Erythroblast (primary cell): Measurements from ENCODE around the gene PRIMA1.

Experiments
- GATA1 ChIP-seq: IDR thresholded peaks from 2 replicates; pipeline ENCODE4 v1.6.1; 2011; ENCODE audit warnings: low read depth, mild to moderate bottlenecking, control low read depth, low read length, moderate library complexity
- POLR2A ChIP-seq: IDR thresholded peaks from 2 replicates; pipeline ENCODE4 v1.6.1; 2011; ENCODE audit warnings: mild to moderate bottlenecking, low read length

DNA sequence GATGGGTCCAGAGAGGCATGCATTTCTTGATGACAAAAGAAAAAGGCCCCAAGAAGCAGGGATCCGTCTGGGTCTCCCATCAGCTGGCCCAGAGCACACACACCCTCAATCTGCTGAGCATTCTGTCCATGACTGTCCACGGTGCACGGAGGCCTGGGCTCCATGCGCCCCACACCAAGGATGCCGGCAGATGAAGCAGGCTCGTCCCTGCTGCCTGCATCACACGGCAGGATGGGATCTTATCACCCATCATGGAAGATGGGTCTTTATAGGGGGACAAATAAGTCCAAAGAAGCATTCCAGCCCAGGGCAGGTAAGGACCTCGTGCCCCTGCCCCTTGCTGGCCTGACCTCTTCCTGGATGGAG, 59.7 kb downstream of the PRIMA1 start:
- no peak for TF ChIP-seq POLR2A
- no peak for TF ChIP-seq GATA1
